Vagina (tissue), 2 donors: ENCODE data around the gene IFT52.

Source experiments
- POLR2A ChIP-seq, 2 donors: fragments of 450-650 bp; IDR thresholded peaks; one replicate each; pipeline ENCODE4 v1.6.1; 2017; ENCODE audit warnings: antibody characterized with exemption in 2 of 2, mild to moderate bottlenecking in 2 of 2, moderate library complexity in 2 of 2
- POLR2AphosphoS5 ChIP-seq, 2 donors: sonication (generic); formaldehyde crosslinking; IDR thresholded peaks; one replicate each; pipeline ENCODE4 v1.9.0; 2017; ENCODE audit warnings: antibody characterized with exemption in 2 of 2, mild to moderate bottlenecking in 2 of 2, low read depth in 1 of 2; ENCODE audit not compliant: insufficient read depth in 1 of 2

GRCh38 chr20:43545837-43546578 lies 44.7 kb upstream of the IFT52 start:
- TF ChIP-seq POLR2AphosphoS5 (IDR thresholded peaks at IDR 0.05; ENCODE audit: insufficient read depth in 1 of 2, low read depth in 1 of 2), result no peak
- no peak for TF ChIP-seq POLR2A (IDR thresholded peaks at IDR 0.05)
